Stimulated activated CD4-positive, alpha-beta T cell treated with anti-CD3 and anti-CD28 coated beads, Interleukin-4, amount 100 ng/mL, for 1 hour (primary cell): ENCODE results near the gene GDI1.

Experiments used
- DNase-seq: peaks from one replicate; pipeline ENCODE4 v3.0.0-alpha.2; 2020

GDI1 gene

DNA sequence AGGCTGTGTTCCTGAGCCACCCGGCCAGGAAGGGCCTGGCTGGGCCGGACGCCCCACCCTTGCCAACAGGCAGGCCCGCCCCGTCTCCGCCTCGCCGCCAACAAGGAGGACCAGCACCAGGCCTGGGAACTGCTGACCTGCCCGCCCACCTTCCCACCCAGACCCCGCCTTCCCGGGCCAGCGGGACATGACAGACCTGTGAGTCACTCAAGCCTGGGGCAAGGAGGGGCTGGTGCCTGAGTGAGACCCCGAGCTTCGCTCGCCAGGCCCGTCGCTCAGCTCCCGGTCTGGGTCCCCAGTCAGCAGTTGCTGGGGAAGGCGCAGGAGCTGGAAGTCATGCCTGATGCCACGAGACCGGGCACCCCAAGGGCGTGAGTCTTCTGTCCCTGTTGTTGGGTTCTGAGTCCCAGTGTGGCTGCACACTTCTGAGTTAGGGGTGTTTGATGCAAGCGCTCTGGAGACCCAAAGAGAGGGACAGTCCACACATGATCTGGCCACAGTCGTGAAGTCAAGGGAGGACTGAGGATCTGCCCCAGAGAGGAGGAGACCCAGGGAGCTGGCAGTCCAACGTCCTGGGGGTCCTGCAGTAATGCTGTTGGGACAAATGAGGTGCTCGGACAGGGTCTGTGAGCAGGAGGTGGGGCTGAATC, 27.6 kb upstream of the GDI1 start, which contains the start of gene DNASE1L1:
TSS of gene DNASE1L1 (minus strand) at position 33 of the 650 bp plus-strand sequence. CDS start 3,686 bp downstream, outside the sequence.
- no peak for DNase-seq

DNA sequence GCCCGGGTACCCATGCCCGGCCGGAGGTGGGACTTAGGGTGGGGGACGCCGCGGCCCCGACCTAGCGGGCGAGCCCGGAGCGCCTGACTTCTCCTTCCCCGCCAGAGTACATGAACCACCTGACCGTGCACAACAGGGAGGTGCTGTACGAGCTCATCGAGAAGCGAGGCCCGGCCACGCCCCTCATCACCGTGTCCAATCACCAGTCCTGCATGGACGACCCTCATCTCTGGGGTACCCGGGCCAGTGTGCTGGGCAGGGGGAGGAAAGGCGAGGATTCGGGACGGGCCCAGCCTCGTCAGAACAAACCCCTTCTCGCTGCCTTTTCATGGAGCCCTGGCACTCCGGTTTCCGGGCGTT, 25.0 kb upstream of the GDI1 start:
- DNase-seq, result peak; percentile 67

DNA sequence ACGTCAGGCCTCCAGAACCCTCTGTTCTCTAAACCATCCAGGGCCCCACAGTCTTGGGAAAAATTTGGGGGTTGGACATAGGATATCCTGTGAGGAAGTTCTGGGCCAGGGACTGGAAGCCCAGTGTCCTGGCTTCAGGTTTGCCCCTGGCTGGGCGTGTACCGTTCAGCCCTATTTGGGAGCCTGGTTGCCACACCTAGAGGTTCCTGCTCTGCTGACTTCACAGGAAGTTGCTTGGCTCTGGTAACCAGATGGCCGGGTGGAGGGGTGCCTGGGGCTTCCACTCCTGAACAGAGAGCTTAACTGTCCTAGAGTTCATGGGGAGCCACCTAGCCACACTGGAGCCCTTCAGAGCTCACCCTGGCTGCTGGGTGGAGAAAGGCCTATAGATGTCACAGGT, 24.5 kb upstream of the GDI1 start:
- peak; percentile 15 for DNase-seq

DNA sequence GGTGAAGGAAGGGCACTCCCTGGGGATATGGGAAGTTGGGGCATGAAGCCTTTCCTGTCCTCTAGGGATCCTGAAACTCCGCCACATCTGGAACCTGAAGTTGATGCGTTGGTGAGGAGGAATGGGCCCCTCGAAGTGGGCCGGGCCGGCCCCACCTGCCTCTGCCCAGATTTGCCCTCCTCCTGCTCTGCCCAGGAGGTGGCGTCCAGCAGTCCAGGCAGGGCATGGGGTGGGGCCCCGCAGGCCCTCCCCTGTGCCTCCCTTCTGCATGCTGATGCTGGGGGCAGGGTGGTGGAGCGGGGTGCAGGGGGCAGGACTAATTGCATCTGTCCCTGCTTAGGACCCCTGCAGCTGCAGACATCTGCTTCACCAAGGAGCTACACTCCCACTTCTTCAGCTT, 23.8 kb upstream of the GDI1 start:
- no peak for DNase-seq

DNA sequence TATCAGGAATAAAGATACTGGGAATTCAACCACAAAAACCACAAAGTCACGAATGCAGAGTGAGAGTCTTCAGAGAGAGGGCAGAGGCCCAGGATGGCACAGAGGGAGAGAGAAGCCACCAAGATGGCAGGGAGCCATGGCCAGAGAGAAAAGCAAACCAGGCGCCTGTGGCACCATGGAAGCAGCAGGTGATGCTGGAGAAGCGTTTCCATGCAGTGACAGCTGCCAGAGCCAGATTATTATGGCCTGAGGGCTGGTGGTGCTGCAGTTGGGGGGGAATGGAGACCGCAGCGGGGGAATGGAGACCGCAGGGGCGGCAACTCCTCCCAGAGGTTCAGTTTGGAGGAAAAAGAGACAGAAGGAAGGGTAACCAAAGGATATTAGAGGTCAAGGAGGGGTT, 19.8 kb upstream of the GDI1 start:
- DNase-seq, result no peak

DNA sequence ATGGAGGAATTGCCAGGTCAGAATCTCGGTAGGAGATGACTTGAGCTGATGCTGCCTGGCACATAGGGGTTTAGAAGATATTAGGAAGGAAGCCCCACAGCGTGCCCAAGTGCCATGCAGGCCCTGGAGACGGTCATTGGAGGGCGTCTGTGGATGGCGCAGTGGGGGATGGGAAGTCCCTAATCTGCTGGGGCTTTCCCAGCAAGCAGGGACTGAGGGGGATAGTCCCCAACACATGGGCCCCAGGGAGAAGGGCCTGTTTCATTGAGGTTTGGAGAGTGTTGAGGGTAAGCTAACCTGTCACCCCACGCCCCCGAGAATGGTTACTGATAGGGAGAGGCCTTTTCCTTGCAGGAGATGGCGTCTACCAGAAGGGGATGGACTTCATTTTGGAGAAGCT, 17.8 kb upstream of the GDI1 start:
- no peak for DNase-seq

DNA sequence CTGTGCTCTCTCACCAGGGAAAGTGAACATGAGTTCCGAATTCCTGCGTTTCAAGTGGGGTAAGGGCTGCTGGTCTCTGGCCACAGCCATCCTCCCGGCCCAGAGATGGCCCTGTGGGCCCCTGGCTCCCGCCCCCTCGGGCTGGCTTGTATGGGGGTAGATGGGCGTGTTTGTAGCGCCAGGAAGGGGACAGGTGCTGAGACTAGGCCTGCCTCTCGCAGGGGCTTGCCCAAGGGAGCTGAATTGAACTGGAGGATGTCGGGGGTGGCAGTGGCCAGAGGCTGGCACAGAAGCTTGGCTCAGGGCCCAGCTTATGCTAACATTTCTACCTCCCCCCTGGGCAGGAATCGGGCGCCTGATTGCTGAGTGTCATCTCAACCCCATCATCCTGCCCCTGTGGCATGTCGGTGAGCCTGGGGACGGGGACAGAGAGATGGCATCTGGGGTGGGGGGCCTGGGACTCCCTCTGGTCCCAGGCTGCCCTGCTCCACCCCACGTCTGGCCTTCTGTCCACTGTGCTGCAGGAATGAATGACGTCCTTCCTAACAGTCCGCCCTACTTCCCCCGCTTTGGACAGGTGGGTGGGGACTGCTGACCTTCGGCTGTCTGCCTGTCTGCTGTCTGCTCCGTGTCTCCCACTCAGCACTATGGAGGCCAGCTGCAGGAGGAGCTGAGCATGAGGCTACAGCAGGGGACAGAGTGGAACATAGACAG, 17.1 kb upstream of the GDI1 start:
- no peak for DNase-seq

DNA sequence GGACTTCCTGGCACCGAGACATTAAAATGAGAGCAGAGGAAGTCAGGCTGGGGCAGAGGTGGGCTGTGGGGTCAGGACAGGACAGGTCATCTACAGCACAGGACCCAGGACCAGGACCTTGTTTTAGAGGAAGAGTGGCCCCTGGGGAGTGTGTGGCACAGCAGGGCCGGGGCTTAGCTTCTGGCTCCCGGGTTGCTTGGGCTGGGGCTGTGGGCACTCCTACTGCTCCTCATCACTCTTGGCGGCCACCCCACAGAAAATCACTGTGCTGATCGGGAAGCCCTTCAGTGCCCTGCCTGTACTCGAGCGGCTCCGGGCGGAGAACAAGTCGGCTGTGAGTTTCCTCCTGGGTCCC, 16.6 kb upstream of the GDI1 start:
- no peak for DNase-seq

DNA sequence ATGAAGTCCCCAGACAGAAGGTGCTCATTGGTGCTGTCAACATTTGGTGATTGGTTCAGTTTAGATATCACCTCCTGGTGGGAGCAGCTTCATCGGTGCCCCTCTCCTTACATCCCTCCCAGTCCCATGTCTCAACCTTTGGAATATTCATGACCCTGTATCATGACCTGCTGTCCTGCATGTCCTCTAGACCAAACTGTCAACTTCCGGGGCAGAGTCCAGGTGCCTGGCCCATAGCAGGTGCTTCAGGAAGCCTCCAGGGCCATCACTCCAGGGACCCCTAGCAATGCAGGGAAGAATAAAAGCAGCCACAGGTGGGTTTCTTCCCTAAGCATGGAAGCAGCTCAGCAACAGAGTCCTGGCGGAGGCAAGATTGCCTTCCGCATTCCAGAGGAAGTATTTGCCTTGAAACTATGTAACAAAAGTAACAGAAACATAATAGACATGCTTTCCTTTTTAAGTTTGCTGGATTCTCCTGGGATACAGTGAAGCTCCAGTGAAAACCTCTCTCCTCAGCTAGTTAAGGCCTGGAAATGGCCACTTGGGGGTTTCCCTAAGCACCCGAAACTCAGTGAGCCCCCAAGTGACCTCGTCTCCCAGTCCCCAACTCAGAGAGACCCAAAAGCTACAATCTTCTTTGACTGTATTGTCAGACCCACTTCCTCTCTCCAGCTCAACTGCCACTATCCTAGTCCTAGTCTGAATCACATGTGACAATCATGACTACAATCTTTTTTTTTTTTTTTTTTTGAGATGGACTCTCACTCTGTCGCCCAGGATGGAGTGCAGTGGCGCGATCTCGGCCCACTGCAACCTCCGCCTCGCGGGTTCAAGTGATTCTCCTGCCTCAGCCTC, 9.8 kb upstream of the GDI1 start:
- DNase-seq, result no peak

DNA sequence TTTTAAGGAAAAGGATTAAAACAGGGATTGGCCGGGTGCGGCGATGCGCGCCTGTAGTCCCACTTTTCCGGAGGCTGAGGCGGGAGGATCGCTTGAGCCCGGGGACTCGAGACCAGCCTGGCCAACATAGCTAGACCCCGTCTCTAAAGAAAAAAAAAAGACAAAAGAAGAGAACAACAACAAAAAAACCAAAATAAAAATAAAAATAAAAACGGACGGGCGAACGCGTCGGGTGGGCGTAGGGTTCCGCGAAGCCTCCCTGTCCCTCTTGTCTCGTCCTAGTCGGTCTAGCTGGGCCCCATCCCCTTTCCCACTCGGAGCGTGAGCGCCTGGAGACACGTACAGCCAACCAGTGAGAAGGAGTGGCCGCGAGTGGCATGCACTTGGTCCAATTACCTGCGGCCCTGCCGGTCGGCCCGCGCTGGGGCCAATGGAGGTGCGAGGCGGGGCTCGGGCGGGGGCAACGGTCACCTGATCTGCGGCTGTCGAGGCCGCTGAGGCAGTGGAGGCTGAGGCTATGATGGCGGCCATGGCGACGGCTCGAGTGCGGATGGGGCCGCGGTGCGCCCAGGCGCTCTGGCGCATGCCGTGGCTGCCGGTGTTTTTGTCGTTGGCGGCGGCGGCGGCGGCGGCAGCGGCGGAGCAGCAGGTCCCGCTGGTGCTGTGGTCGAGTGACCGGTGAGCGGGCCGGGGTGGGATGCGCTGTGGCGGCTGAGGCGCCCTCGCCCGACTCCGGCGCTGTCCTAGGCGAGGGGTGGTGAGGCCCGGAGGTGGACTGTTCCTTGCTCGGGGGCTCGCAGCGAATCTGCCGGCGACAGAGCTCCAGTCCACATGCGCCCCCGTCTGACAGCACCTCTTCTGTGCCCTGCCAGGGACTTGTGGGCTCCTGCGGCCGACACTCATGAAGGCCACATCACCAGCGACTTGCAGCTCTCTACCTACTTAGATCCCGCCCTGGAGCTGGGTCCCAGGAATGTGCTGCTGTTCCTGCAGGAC, 8.5 kb upstream of the GDI1 start, which contains the start of gene ATP6AP1:
TSS of gene ATP6AP1 (plus strand) at position 502 of the 996 bp plus-strand sequence. CDS start at position 518, 16 bp downstream.
- DNase-seq, result peak; percentile 86

DNA sequence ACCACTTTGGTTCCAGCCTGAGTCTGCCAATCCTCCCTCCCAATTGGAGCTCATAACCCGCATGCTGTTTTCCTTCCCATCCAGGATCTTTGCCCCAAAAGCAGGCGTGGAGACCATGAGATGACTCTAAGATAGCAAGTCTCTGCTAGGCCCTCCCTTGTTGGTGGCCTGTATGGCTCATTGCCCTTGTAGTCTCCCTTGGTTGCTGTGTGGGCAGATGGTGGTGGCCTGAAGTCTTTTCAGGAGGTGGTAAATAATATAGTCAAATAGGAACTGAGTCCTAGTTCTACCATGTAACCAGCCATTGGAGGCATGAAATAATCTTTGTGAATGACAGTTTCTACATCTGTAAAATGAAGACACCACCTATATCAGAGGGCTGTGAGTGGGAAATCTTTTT, 7.2 kb upstream of the GDI1 start:
- DNase-seq, result no peak

DNA sequence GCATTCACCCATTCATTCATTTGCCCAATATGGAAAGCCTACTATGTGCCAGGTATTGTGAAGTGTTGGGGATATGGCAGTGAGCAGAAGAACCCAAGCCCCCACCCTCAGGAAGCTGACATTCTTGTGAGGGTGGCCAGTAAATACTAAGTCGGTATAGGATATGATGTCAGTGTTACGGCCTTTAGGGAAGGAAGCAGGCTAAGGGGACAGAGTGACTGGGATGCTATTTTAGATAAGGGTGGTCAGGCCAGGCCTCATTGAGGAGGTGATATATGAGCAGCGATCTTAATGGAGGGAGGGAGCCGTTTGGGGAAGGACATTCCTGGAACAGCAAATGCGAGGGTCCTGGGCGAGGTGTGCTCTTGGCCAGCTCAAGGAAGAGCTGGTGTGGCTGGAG, 6.5 kb upstream of the GDI1 start:
- DNase-seq, result no peak

DNA sequence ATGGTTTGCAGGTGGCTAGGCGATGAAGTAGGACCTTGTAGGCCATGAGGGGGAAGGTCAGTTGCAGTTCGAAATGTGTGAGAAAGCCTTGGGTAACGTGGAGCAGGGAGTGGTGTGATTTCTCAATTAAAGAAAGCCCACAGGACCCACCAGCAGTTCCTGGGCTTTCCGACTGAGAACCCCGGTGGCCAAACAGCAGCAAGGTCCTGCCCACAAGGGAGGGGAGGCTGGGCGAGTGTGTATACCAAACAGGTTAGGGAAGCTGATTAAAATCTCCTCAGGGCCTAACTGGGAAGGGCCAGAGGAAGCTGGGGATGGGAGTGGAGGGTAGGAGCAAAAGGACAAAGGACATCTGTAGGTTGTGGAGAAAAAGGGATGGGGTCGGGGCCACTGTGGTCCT, 6.0 kb upstream of the GDI1 start:
- no peak for DNase-seq

DNA sequence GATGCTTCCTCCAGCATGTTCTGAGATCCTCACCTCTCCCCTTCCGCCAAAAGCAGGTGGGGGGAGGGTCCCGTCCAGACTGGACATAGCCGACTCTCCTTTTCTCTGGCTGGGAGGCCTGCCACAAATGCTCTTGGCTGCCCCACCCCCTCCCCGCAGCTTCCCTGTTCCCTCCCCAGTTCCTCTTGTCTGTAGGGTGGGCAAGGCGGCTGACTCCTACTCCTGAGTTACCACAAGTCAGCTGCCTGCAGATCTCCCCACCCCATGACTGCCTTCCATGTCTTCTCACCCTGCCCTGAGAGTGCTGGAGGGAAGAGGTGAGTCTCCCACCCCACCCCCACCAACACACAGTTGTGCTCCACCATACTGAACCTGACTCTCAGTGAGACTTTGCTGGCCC, 5.6 kb upstream of the GDI1 start:
- DNase-seq, result no peak

DNA sequence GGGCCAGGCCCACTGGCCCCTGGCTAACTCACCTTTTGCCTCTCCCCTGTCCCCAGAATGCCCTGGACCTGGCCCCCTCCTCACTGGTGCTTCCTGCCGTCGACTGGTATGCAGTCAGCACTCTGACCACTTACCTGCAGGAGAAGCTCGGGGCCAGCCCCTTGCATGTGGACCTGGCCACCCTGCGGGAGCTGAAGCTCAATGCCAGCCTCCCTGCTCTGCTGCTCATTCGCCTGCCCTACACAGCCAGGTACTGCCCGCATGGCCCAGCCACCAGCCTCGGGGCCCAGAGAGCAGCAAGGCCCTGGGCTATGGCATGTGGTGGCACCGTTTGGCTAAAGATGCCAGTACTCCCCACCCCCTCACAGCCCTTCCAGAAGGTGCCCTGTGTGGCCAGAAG, 4.7 kb upstream of the GDI1 start:
- no peak for DNase-seq

DNA sequence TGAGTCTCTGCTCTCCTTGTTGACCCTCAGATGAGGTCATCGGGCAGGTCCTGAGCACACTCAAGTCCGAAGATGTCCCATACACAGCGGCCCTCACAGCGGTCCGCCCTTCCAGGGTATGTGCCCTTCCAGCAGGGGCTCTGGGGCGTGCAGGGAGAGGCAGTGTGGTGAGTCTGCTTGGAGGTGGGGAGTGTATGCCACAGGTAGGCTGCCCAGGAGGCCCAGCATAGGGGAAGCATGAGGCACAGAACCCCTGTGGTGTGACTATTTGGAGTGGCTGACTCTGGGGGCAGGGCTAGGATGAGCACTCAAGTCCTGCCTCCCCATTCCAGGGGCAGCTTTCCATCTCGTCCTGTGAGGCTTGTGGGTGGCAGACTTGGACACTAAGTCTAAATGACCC, 3.3 kb upstream of the GDI1 start:
- DNase-seq, result no peak

DNA sequence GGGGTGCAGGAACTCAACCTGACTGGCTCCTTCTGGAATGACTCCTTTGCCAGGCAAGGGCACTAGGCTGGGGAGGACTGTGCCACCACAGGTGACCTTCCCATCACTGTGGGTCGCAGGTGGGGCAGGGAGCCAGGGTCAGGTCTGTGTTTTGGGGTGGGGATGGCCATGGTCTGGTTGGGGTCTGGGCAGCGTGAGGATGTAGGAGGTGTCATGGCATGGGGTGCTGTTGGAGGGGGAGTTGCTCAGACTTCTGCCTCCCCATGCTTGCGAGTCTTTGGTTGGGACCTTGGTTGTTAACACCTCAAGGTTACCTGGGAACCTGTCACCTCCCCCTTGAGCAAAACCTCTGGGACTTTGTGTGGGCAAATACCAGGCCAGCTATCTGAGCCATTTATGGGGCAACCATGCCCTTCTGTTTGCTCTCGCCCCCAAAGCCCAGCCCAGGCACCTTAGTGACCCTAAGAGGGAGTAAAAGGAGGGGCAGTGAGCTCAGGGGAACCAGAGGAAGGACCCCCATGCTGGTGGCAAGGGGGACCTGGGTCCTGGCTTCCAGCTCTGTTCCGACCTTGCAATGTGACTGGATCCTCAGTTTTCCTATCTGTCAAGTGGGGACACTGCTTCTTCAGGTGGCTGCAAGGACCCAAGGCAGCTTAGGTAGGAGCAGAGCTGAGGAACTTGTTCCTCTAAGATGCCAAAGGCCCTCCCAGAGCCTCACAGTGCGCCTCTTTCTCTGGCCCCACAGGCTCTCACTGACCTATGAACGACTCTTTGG, 2.4 kb upstream of the GDI1 start:
- no peak for DNase-seq

DNA sequence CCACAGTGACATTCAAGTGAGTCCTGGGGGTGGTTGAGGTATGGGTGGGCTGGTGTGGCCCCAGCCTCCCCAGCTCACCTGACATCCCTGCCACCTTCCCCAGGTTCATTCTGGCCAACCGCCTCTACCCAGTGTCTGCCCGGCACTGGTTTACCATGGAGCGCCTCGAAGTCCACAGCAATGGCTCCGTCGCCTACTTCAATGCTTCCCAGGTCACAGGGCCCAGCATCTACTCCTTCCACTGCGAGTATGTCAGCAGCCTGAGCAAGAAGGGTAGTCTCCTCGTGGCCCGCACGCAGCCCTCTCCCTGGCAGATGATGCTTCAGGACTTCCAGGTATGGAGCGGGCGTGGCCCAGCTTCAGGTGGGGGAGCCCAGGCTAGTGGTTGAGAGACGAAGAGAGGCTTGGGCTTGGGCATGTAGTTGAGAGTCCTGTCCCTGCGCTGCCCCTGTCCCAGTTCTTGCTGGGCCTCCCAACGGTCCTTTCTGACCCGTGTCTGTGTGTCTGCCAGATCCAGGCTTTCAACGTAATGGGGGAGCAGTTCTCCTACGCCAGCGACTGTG, 1.7 kb upstream of the GDI1 start:
- no peak for DNase-seq

DNA sequence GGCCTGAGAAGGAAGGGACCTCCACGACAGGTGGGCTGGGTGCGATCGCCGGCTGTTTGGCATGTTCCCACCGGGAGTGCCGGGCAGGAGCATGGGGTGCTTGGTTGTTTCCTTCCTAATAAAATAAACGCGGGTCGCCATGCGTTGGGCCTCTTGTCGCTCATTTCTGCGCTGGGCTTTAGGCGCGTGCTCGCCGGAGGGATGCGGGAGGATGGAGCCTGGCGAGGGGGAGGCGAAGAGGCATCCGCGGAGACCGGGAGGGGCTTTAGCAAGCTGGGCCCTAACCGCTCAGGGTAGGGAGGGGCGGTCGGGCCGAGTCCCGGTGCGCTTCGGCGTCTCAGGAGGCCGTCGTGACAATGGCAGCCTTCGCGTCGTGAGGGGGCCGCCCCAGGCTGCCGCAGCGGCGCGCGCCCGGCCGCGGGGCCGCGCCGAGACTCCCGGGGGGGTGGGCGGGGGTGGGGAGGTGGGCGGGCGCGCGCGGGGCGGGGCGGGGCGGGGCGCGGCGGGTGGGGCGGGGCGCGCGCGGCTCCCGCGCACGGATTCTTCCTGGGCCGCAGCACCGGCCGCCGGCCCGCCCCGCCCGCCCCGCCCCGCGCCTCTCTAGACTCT, 476 bp upstream of the GDI1 start:
- DNase-seq, result peak; percentile 52

DNA sequence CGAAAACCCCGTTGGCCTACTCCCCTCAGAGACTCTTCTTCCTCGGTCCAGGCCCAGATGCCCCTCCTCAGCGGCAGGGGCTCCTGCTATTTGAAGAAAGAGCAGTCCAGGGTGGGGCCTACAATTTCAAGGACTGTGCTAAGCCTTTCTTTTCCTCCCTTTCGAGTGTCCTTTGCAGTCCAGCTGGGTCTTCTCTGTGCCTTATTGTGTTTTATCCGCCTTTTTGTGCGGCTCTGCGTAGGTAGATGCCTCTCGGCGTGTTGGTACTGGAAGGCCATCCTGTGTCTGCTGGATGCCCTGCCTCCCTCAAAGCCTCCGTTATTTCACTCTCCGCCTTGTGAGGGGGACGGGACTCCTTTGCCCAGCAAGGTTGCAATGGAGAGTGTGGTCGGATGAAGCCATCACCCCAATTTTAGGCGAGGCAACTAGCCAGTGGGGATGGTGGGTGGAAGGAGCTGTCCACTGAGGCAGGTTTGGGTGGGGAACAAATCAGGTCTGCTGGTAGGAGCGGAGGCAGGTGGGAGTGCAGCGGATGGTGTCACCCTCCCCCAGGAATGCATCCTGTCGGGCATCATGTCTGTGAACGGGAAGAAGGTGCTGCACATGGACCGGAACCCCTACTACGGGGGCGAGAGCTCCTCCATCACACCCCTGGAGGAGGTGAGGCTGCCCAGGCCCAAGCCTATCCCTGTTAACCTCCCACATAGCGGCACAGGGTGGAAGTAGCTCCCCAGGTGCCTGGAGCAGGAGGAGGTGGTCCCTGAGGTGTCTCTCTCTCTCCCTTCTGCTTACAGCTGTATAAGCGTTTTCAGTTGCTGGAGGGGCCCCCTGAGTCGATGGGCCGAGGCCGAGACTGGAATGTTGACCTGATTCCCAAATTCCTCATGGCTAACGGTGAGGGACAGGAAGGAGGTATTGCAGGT, 1.3 kb downstream of the GDI1 start:
- DNase-seq, result no peak
